OCI-LY1 (cell line): Measurements from ENCODE around the gene TM4SF18.
A peak's percentile ranks its signal among the peaks of the same experiment; 100 is the strongest.

Experiments
- H2AFZ ChIP-seq: fragments of 200-600 bp; sonication (generic), shearing (Covaris generic); 2 replicates; pipeline ENCODE4 v1.6.0; 2014; ENCODE audit warnings: antibody characterized with exemption, mild to moderate bottlenecking, low read length
- H3F3A ChIP-seq: fragments of 200-600 bp; sonication (generic), shearing (Covaris generic); 2 replicates; pipeline ENCODE4 v1.6.0; 2014; ENCODE audit warnings: mild to moderate bottlenecking, antibody characterized with exemption, low read length, moderate library complexity; ENCODE audit not compliant: insufficient read depth
- H3K27ac ChIP-seq: fragments of 200-600 bp; sonication (generic); 2 replicates; pipeline ENCODE4 v1.5.1; 2014; ENCODE audit warnings: low read length, mixed run types, mild to moderate bottlenecking, low read depth; ENCODE audit not compliant: poor library complexity, severe bottlenecking
- H3K27me3 ChIP-seq: fragments of 200-600 bp; sonication (generic); 2 replicates; pipeline ENCODE4 v1.6.0; 2014; ENCODE audit warnings: antibody characterized with exemption, mild to moderate bottlenecking, low read length, moderate library complexity; ENCODE audit not compliant: insufficient read depth
- H3K36me3 ChIP-seq: fragments of 200-600 bp; sonication (generic); 2 replicates; pipeline ENCODE4 v1.6.1; 2014; ENCODE audit warnings: mild to moderate bottlenecking, antibody characterized with exemption, low read length, moderate library complexity, mixed read lengths; ENCODE audit not compliant: insufficient read depth
- H3K4me1 ChIP-seq: fragments of 200-600 bp; sonication (generic); 2 replicates; pipeline ENCODE4 v1.5.1; 2014; ENCODE audit warnings: mild to moderate bottlenecking, low read length, moderate library complexity; ENCODE audit not compliant: insufficient read depth, severe bottlenecking
- H3K4me2 ChIP-seq: fragments of 200-600 bp; sonication (generic), shearing (Covaris generic); 2 replicates; pipeline ENCODE4 v1.6.1; 2014; ENCODE audit warnings: low read length
- H3K4me3 ChIP-seq: fragments of 200-600 bp; sonication (generic); 2 replicates; pipeline ENCODE4 v1.5.1; 2014; ENCODE audit warnings: low read length, low read depth, mild to moderate bottlenecking, mixed read lengths; ENCODE audit not compliant: poor library complexity, severe bottlenecking
- H3K79me2 ChIP-seq: fragments of 200-600 bp; shearing (Covaris generic); 2 replicates; pipeline ENCODE4 v1.6.1; 2016; ENCODE audit warnings: mixed run types, low read length, mixed read lengths; ENCODE audit not compliant: insufficient read depth
- H3K9ac ChIP-seq: fragments of 200-600 bp; sonication (generic), shearing (Covaris generic); 2 replicates; pipeline ENCODE4 v1.6.1; 2014; ENCODE audit warnings: mild to moderate bottlenecking, low read length, mixed read lengths
- H3K9me2 ChIP-seq: fragments of 200-600 bp; sonication (generic), shearing (Covaris generic); 2 replicates; pipeline ENCODE4 v1.6.1; 2014; ENCODE audit warnings: low read depth, mild to moderate bottlenecking, low read length, mixed read lengths
- H3K9me3 ChIP-seq: fragments of 200-600 bp; shearing (Covaris generic); 2 replicates; pipeline ENCODE4 v1.6.1; 2014; ENCODE audit warnings: low read length, mixed read lengths
- H4K20me1 ChIP-seq: fragments of 200-600 bp; sonication (generic), shearing (Covaris generic); 2 replicates; pipeline ENCODE4 v1.6.0; 2016; ENCODE audit warnings: mild to moderate bottlenecking, low read length; ENCODE audit not compliant: insufficient read depth
- EZH2 ChIP-seq: fragments of 200-600 bp; sonication (generic), shearing (Covaris generic); IDR thresholded peaks from 2 replicates; pipeline ENCODE4 v1.8.0; 2017; ENCODE audit warnings: borderline replicate concordance, mixed run types, mild to moderate bottlenecking, antibody characterized with exemption, low read length, moderate library complexity, mixed read lengths
- TF ChIP-seq, protein P1 (sequence below): fragments of 200-600 bp; sonication (generic), shearing (Covaris generic); IDR thresholded peaks from 2 replicates; pipeline ENCODE4 v1.5.1; 2017; ENCODE audit warnings: mild to moderate bottlenecking, antibody characterized with exemption, low read length, moderate library complexity, mixed read lengths

TM4SF18 gene

DNA sequence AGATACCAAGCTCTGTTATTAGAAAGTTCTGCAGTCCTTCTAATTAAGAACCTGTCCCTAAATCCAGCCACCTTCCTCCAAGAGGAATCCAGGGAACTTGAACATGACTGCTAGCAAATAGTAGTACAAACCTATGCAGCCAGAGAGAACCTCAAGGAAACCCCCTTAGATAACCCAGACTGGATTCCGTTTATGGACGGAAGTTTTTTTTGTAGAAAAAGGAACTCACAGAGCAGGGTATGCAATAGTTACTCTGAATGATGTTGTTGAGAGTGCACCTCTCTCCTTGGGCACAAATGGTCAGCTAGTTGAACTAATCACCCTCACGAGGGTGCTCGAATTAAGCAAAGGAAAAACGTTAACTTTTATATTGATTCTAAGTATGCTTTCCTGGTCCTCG is 40.8 kb downstream of the TM4SF18 start:
- Histone ChIP-seq H3K27me3 (no peaks in the 10 kb centered on the region), H3K79me2 (no peaks in the 10 kb centered on the region), H3K4me3 (no peak overlapping the region), H3K4me2 (no peak overlapping the region), H4K20me1 (no peaks in the 10 kb centered on the region), H3K36me3 (no peaks in the 10 kb centered on the region), H3F3A (no peaks in the 10 kb centered on the region), H3K4me1 (no peaks in the 10 kb centered on the region), H3K27ac (no peak overlapping the region), H3K9ac (no peak overlapping the region), H3K9me2 (no peaks in the 10 kb centered on the region), H2AFZ (no peak overlapping the region), H3K9me3 (no peaks in the 10 kb centered on the region)
- TF ChIP-seq, protein P1, sequence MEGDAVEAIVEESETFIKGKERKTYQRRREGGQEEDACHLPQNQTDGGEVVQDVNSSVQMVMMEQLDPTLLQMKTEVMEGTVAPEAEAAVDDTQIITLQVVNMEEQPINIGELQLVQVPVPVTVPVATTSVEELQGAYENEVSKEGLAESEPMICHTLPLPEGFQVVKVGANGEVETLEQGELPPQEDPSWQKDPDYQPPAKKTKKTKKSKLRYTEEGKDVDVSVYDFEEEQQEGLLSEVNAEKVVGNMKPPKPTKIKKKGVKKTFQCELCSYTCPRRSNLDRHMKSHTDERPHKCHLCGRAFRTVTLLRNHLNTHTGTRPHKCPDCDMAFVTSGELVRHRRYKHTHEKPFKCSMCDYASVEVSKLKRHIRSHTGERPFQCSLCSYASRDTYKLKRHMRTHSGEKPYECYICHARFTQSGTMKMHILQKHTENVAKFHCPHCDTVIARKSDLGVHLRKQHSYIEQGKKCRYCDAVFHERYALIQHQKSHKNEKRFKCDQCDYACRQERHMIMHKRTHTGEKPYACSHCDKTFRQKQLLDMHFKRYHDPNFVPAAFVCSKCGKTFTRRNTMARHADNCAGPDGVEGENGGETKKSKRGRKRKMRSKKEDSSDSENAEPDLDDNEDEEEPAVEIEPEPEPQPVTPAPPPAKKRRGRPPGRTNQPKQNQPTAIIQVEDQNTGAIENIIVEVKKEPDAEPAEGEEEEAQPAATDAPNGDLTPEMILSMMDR: no peak
- TF ChIP-seq EZH2: no peak

DNA sequence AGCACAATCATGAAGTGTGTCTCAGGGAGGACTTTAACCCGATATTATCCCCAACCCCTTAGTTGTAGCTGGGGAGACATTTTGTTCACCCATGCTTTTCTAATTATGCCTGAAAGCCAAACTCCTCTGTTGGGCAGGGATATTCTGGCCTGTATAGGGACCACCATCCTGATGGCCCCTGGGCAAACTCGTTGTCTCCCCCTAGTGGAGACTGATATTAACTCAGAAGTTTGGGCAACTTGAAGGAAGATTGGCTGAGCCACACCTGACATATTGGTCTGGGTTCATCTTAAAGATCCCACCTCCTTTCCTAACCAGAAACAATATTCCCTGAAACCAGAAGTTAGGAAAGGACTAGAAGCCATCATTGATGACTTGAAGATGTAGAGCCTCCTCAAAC is 42.3 kb downstream of the TM4SF18 start:
- Histone ChIP-seq H3K27ac (no peak overlapping the region), H3K4me2 (no peak overlapping the region), H3K27me3 (no peaks in the 10 kb centered on the region), H2AFZ (no peak overlapping the region), H3K79me2 (no peaks in the 10 kb centered on the region), H3K4me3 (no peak overlapping the region), H4K20me1 (no peaks in the 10 kb centered on the region), H3K9me3 (no peaks in the 10 kb centered on the region), H3K36me3 (no peaks in the 10 kb centered on the region), H3K4me1 (no peaks in the 10 kb centered on the region), H3K9ac (no peak overlapping the region), H3F3A (no peaks in the 10 kb centered on the region), H3K9me2 (no peaks in the 10 kb centered on the region)
- TF ChIP-seq, protein P1: peak; percentile 92
- no peak for TF ChIP-seq EZH2

DNA sequence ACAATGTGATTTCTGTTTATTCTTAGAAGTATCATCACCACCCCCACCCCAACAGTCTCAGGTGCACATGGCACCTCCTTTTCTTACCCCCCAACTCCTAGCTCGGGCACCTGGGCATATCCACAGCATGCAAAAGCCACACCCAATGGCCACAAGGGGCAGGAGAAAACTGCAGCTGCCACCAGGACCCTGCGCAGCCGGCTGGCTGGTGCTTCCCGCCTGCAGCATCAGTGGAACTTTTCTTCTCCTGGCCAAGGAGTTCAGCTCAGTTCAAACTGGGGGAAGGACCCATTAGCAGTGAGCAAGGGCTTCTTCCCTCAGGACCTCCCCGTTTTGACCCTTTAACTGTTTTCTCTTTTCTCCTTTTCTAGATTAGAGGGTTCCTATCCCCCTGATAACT is 44.8 kb downstream of the TM4SF18 start:
- Histone ChIP-seq H3K9ac (no peak overlapping the region), H3K79me2 (no peaks in the 10 kb centered on the region), H3K4me3 (no peak overlapping the region), H3K4me2 (no peak overlapping the region), H4K20me1 (no peaks in the 10 kb centered on the region), H3K27me3 (no peaks in the 10 kb centered on the region), H3K9me2 (no peaks in the 10 kb centered on the region), H2AFZ (no peak overlapping the region), H3K36me3 (no peaks in the 10 kb centered on the region), H3K27ac (no peak overlapping the region), H3K9me3 (no peaks in the 10 kb centered on the region), H3F3A (no peaks in the 10 kb centered on the region), H3K4me1 (no peaks in the 10 kb centered on the region)
- TF ChIP-seq, protein P1: no peak
- no peak for TF ChIP-seq EZH2
